Panc1 (cell line): ENCODE data around the gene ZNF683. TPM values are rescaled to one million over a fixed set of nuclear protein-coding genes. Genes with fewer than 3 reads are reported as not detected.

Experiments
- ATAC-seq: fragments of 200-7000 bp; cut with Tn5 transposase; 2 replicates; pipeline ENCODE4 v1.9.1; 2020; ENCODE audit warnings: mild to moderate bottlenecking, moderate library complexity
- BruUV-seq: library from RNA; stranded (reverse); fragments of 400-500 nt; replicated peaks from 2 replicates; lab custom pipeline; 2021; lab: Mats Ljungman, UMichigan
- CTCF ChIA-PET: fragments of 300-600 bp; sonication (Branson Sonifier 250); formaldehyde crosslinking; loops from one replicate; lab custom pipeline; 2022; ENCODE audit warnings: antibody characterized with exemption; lab: Charles Lee
- POLR2A ChIA-PET: fragments of 300-600 bp; sonication (Branson Sonifier 250); formaldehyde crosslinking; loops from one replicate; lab custom pipeline; 2022; ENCODE audit warnings: antibody characterized with exemption; lab: Charles Lee
- DNase-seq: peaks from one replicate; pipeline ENCODE4 v3.0.0-alpha.2; 2010; ENCODE audit warnings: low read depth, low spot score
- H3K27ac ChIP-seq: 2 replicates; pipeline ENCODE4 v1.5.1; 2011; ENCODE audit warnings: mild to moderate bottlenecking, low read length, inconsistent platforms
- H3K27me3 ChIP-seq: fragments of 200-500 bp; sonication (Bioruptor generic); 2 replicates; pipeline ENCODE4 v1.6.0; 2014; ENCODE audit warnings: low read length, inconsistent platforms; ENCODE audit not compliant: control insufficient read depth, insufficient read depth
- H3K36me3 ChIP-seq: fragments of 200-500 bp; sonication (Bioruptor generic); 2 replicates; pipeline ENCODE4 v1.5.1; 2014; ENCODE audit warnings: inconsistent platforms, mild to moderate bottlenecking, low read length, moderate library complexity; ENCODE audit not compliant: control insufficient read depth, insufficient read depth
- H3K4me1 ChIP-seq: 2 replicates; pipeline ENCODE4 v1.5.1; 2011; ENCODE audit warnings: inconsistent platforms, mild to moderate bottlenecking, low read length, moderate library complexity; ENCODE audit not compliant: control insufficient read depth, insufficient read depth
- H3K4me3 ChIP-seq, 2 experiments: 2 replicates each; pipeline ENCODE4 v1.5.1; 2011 to 2012; ENCODE audit warnings: low read depth in 2 of 2, low read length in 2 of 2, mild to moderate bottlenecking in 2 of 2, inconsistent platforms in 1 of 2, moderate library complexity in 1 of 2
- H3K9me3 ChIP-seq: fragments of 200-500 bp; sonication (Bioruptor generic); 2 replicates; pipeline ENCODE4 v1.5.1; 2014; ENCODE audit warnings: low read depth, mild to moderate bottlenecking, inconsistent platforms, low read length, moderate library complexity; ENCODE audit not compliant: control insufficient read depth, insufficient read depth
- CTCF ChIP-seq: fragments of 450-650 bp; IDR thresholded peaks from 2 replicates; pipeline ENCODE4 v1.5.1; 2017; ENCODE audit warnings: mild to moderate bottlenecking
- POLR2AphosphoS5 ChIP-seq: IDR thresholded peaks from 2 replicates; pipeline ENCODE4 v1.6.1; 2012; ENCODE audit warnings: mild to moderate bottlenecking, low read depth, low read length, moderate library complexity
- REST ChIP-seq, 2 experiments: IDR thresholded peaks; 2 replicates each; pipeline ENCODE4 v1.6.1; 2011 to 2012; ENCODE audit warnings: low read depth in 2 of 2, control low read depth in 1 of 2, low read length in 1 of 2, mild to moderate bottlenecking in 1 of 2, moderate library complexity in 1 of 2; ENCODE audit not compliant: insufficient read depth in 1 of 2
- SIN3A ChIP-seq: IDR thresholded peaks from 2 replicates; pipeline ENCODE4 v1.6.1; 2012; ENCODE audit warnings: low read depth, mild to moderate bottlenecking, low read length, moderate library complexity, borderline replicate concordance; ENCODE audit not compliant: insufficient read depth
- TCF7L2 ChIP-seq: IDR thresholded peaks from 2 replicates; pipeline ENCODE4 v1.6.1; 2011; ENCODE audit warnings: mild to moderate bottlenecking, low read depth, low read length, inconsistent platforms
- in situ Hi-C: cut with HindIII; loops from 2 replicates; pipeline ENCODE4 v1.10.0; 2016; ENCODE audit warnings: low sequenced_read_pairs, low pct_unique_long_range_greater_than_20kb
- intact Hi-C: fragments of 100-400 bp; cut with micrococcal nuclease; formaldehyde crosslinking; loops from one replicate; pipeline ENCODE4 v1.10.0; 2022; ENCODE audit not compliant: unreplicated experiment
- total RNA-seq: library from RNA; stranded (reverse); gene quantifications from one replicate; pipeline ENCODE4 v1.2.1, GENCODE V29; 2021; ENCODE audit not compliant: unreplicated experiment

The ZNF683 gene
- total RNA-seq, 1 experiment from 2014 or later, result not detected

- no peak within 1 kb of the TSS for H3K27ac ChIP-seq
- H3K27me3 ChIP-seq, result no peaks in the 10 kb centered on the region
- ChIA-PET CTCF (interaction anchor here (0.6 kb wide), 1 partner anchor 43 kb away, joined by 5 read pairs; no protein-coding TSS in a partner anchor), POLR2A (no interaction called here)
- no peak within 1 kb of the TSS for H3K4me3 ChIP-seq
- no peaks in the 10 kb centered on the region for H3K9me3 ChIP-seq
- no peak for ATAC-seq
- in situ Hi-C loops, result no loop called here
- no peaks in the 10 kb centered on the region for H3K4me1 ChIP-seq
- no peak for DNase-seq
- TF ChIP-seq POLR2AphosphoS5, result no peak
- TF ChIP-seq CTCF, result no peak
- no peak for TF ChIP-seq REST (IDR thresholded peaks at IDR 0.05; ENCODE audit: insufficient read depth in 1 of 2, low read depth in 2 of 2, low read length in 1 of 2)
- TF ChIP-seq TCF7L2, result no peak
- TF ChIP-seq SIN3A, result no peak
- H3K36me3 ChIP-seq, result no peaks in the 10 kb centered on the region
- intact Hi-C loops, result no loop called here
- no TSS peak for BruUV-seq
Measured at GRCh38 chr1:26317612-26318337, 54.8 kb downstream of the ZNF683 start, which contains the start of gene CD52. Gene CD52, plus strand, starts transcription at chr1:26317958. Its CDS starts 60 bp downstream, at chr1:26318018.

- no TSS peak for BruUV-seq
- Histone ChIP-seq H3K27me3 (no peaks in the 10 kb centered on the region), H3K27ac (no peak overlapping the region), H3K36me3 (no peaks in the 10 kb centered on the region), H3K4me3 (no peak overlapping the region), H3K4me1 (no peaks in the 10 kb centered on the region), H3K9me3 (no peaks in the 10 kb centered on the region)
- in situ Hi-C loops (no loop called here), intact Hi-C loops (no loop called here)
- POLR2A ChIA-PET, result no interaction called here
- DNase-seq (no peak), ATAC-seq (no peak)
- TF ChIP-seq SIN3A, result no peak
- TF ChIP-seq POLR2AphosphoS5, result no peak
- no peak for TF ChIP-seq CTCF
- TF ChIP-seq REST (IDR thresholded peaks at IDR 0.05; ENCODE audit: insufficient read depth in 1 of 2, low read depth in 2 of 2, low read length in 1 of 2), result no peak
- no peak for TF ChIP-seq TCF7L2
- CTCF ChIA-PET, result no interaction called here
Measured at GRCh38 chr1:26317146-26317545, 55.4 kb downstream of the ZNF683 start.
